HL-60 (cell line): ENCODE data around the gene MLC1.

Experiments used
- DNase-seq, 2 experiments: peaks; one replicate each; pipeline ENCODE4 v3.0.0-alpha.2; 2010 to 2020; ENCODE audit warnings: low read depth in 1 of 2, low spot score in 1 of 2
- H3K27ac ChIP-seq: fragments of 250-450 bp; sonication (Bioruptor Pico); replicated peaks from 2 replicates; pipeline ENCODE4 v1.5.1; 2020; ENCODE audit warnings: mild to moderate bottlenecking, moderate library complexity
- H3K27me3 ChIP-seq: fragments of 250-450 bp; sonication (Bioruptor Pico); 2 replicates; pipeline ENCODE4 v1.5.1; 2021; ENCODE audit warnings: mild to moderate bottlenecking, moderate library complexity; ENCODE audit not compliant: insufficient read depth, poor library complexity, severe bottlenecking
- H3K4me3 ChIP-seq: replicated peaks from 2 replicates; pipeline ENCODE4 v1.5.1; 2011; ENCODE audit warnings: mild to moderate bottlenecking, control low read depth, low read length; ENCODE audit not compliant: insufficient read depth
- GABPA ChIP-seq: IDR thresholded peaks from 2 replicates; pipeline ENCODE4 v1.6.1; 2012; ENCODE audit warnings: low read depth
- POLR2AphosphoS5 ChIP-seq: IDR thresholded peaks from 2 replicates; pipeline ENCODE4 v1.6.1; 2012; ENCODE audit warnings: low read depth
- SPI1 ChIP-seq: IDR thresholded peaks from 2 replicates; pipeline ENCODE4 v1.6.1; 2012; ENCODE audit warnings: low read depth, mild to moderate bottlenecking, borderline replicate concordance
- TF ChIP-seq, protein P1 (sequence below): IDR thresholded peaks from one replicate; pipeline ENCODE4 v1.5.1; 2011; ENCODE audit warnings: low read length, control low read depth, inconsistent platforms; ENCODE audit not compliant: insufficient read depth
- TF ChIP-seq, protein P2 (sequence below): IDR thresholded peaks from 2 replicates; pipeline ENCODE4 v1.6.1; 2012; ENCODE audit warnings: low read depth; ENCODE audit not compliant: insufficient replicate concordance

MLC1 gene

GRCh38 chr22:50072167-50072555, 13.1 kb downstream of the MLC1 start:
- no peak for TF ChIP-seq GABPA
- TF ChIP-seq, protein P1, sequence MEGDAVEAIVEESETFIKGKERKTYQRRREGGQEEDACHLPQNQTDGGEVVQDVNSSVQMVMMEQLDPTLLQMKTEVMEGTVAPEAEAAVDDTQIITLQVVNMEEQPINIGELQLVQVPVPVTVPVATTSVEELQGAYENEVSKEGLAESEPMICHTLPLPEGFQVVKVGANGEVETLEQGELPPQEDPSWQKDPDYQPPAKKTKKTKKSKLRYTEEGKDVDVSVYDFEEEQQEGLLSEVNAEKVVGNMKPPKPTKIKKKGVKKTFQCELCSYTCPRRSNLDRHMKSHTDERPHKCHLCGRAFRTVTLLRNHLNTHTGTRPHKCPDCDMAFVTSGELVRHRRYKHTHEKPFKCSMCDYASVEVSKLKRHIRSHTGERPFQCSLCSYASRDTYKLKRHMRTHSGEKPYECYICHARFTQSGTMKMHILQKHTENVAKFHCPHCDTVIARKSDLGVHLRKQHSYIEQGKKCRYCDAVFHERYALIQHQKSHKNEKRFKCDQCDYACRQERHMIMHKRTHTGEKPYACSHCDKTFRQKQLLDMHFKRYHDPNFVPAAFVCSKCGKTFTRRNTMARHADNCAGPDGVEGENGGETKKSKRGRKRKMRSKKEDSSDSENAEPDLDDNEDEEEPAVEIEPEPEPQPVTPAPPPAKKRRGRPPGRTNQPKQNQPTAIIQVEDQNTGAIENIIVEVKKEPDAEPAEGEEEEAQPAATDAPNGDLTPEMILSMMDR = no peak
- Histone ChIP-seq H3K4me3 (no peak overlapping the region), H3K27ac (no peak overlapping the region), H3K27me3 (no peaks in the 10 kb centered on the region)
- DNase-seq = no peak

GRCh38 chr22:50071432-50072166, 13.6 kb downstream of the MLC1 start:
- TF ChIP-seq GABPA = no peak
- TF ChIP-seq, protein P2, sequence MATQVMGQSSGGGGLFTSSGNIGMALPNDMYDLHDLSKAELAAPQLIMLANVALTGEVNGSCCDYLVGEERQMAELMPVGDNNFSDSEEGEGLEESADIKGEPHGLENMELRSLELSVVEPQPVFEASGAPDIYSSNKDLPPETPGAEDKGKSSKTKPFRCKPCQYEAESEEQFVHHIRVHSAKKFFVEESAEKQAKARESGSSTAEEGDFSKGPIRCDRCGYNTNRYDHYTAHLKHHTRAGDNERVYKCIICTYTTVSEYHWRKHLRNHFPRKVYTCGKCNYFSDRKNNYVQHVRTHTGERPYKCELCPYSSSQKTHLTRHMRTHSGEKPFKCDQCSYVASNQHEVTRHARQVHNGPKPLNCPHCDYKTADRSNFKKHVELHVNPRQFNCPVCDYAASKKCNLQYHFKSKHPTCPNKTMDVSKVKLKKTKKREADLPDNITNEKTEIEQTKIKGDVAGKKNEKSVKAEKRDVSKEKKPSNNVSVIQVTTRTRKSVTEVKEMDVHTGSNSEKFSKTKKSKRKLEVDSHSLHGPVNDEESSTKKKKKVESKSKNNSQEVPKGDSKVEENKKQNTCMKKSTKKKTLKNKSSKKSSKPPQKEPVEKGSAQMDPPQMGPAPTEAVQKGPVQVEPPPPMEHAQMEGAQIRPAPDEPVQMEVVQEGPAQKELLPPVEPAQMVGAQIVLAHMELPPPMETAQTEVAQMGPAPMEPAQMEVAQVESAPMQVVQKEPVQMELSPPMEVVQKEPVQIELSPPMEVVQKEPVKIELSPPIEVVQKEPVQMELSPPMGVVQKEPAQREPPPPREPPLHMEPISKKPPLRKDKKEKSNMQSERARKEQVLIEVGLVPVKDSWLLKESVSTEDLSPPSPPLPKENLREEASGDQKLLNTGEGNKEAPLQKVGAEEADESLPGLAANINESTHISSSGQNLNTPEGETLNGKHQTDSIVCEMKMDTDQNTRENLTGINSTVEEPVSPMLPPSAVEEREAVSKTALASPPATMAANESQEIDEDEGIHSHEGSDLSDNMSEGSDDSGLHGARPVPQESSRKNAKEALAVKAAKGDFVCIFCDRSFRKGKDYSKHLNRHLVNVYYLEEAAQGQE = no peak
- no peak for TF ChIP-seq POLR2AphosphoS5
- TF ChIP-seq, protein P1 = no peak
- TF ChIP-seq SPI1 = no peak
- H3K4me3 ChIP-seq = no peak overlapping the region
- no peak overlapping the region for H3K27ac ChIP-seq
- no peak for DNase-seq
- no peaks in the 10 kb centered on the region for H3K27me3 ChIP-seq

- H3K27me3 ChIP-seq = no peaks in the 10 kb centered on the region
- DNase-seq = no peak
- H3K27ac ChIP-seq = no peak overlapping the region
- TF ChIP-seq POLR2AphosphoS5 (no peak), SPI1 (no peak), GABPA (no peak)
- TF ChIP-seq, protein P2 = no peak
- TF ChIP-seq, protein P1 = no peak
- no peak overlapping the region for H3K4me3 ChIP-seq
Observed at GRCh38 chr22:50070366-50070765, 14.9 kb downstream of the MLC1 start.

DNA sequence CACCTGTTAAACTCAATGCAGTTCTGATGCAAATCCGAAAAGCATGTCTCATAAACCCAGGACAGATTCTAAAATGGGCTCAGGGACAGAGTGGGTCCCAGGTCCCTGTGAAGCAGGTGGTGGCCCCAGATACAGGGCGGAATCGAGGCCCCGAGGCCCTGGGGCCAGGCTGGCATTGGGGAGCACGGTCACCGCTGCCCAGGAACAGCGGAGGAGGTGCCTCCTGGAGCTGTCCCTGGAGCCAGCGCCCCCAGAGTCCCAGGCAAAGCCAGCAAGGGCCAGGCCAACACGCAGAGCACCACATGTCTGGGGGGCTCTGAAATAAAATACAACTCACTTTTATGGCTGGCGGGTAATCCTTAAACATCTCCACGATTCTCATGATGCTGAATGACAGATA, 17.1 kb downstream of the MLC1 start:
- Histone ChIP-seq H3K27me3 (no peaks in the 10 kb centered on the region), H3K27ac (no peak overlapping the region), H3K4me3 (no peak overlapping the region)
- TF ChIP-seq, protein P1 = no peak
- TF ChIP-seq GABPA (no peak), POLR2AphosphoS5 (no peak), SPI1 (no peak)
- TF ChIP-seq, protein P2 = no peak
- no peak for DNase-seq
